DOHH2 (cell line): Measurements from ENCODE around the gene ZNF786.

ENCODE experiments used
- CTCF ChIP-seq: fragments of 200-600 bp; sonication (generic); IDR thresholded peaks from one replicate; pipeline ENCODE4 v1.5.1; 2014; ENCODE audit warnings: antibody characterized with exemption, mild to moderate bottlenecking, low read depth, low read length; ENCODE audit not compliant: poor library complexity, severe bottlenecking
- EZH2phosphoT487 ChIP-seq: fragments of 200-600 bp; sonication (generic); IDR thresholded peaks from 2 replicates; pipeline ENCODE4 v1.6.1; 2017; ENCODE audit warnings: borderline replicate concordance, mild to moderate bottlenecking, antibody characterized with exemption, low read length, moderate library complexity, mixed read lengths

GRCh38 chr7:149087376-149087775 is 3.1 kb downstream of the ZNF786 start:
- TF ChIP-seq CTCF (no peak), EZH2phosphoT487 (no peak)
